GM08714 (cell line): ENCODE measurements around the gene FITM1.

Experiments
- H3K4me3 ChIP-seq: fragments of 200-500 bp; sonication (Bioruptor generic); 2 replicates; pipeline ENCODE4 v1.5.1; 2014; ENCODE audit warnings: mild to moderate bottlenecking, low read length, inconsistent platforms
- ZNF274 ChIP-seq: IDR thresholded peaks from 2 replicates; pipeline ENCODE4 v1.6.1; 2012; ENCODE audit warnings: mild to moderate bottlenecking, low read depth, low read length

The FITM1 gene

DNA sequence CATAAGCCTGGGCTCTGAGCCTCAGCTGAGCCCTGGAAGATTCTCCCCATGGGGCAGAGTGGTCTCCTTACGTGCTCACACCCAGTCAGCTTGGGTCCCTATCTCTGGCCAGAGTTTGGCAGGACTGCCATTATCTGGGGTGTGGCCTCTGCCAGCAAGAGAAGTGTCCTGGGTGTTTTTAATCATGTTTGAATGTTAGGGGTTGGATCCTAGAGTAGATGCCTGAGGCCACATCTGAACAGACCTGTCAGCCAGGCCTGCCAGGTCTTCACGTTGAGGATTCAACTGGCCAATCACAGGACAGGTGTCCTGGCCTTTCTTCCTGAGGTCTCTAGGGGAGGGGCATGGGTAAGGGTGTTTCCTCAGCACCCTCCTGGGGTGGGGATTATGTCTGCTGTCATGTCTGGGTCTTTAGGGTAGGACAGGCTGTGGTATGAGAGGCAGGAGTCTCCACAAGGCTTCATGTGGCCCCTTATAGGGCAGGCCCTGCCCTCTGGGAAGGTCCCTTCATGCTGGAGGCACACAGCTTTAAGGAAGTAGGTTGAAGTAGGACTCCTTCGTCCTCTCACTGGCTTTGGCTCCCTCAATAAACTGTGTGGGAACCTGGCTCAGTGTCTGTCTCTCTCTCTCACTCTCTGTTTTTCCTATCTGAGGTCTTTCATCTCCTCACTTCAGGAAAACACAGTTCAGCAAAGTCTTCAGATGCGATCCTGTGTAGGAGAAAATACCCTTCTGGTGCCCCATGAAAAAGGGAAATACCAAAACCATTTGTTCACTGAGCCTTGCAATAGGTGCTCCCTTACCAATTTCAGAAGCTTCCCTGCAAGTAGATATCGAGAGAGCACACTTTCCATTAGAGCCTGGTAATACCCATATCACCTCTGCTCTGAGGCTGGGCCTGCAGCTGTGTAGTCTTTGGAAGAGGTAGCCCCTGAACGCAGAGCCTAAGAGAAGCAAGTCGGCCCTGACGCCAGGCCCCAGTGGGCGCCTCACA is 6.7 kb upstream of the FITM1 start:
- no peak overlapping the region for H3K4me3 ChIP-seq
- no peak for TF ChIP-seq ZNF274

DNA sequence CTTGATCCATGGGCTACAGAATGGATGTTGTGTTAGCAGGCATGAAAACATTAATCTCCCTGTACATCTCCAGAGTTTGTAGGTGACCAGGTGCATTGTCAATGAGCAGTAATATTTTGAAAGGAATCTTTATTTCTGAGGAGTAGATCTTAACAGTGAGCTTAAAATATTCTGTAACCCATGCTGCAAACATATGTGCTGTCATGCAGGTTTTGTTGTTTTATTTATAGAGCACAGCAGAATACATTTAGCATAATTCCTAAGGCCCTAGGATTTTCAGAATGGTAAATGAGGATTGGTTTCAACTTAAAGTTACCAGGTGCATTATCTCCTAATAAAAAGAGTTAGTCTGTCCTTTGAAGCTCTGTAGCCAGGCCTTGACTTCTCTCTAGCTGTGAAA is 3.5 kb upstream of the FITM1 start:
- H3K4me3 ChIP-seq, result no peak overlapping the region
- TF ChIP-seq ZNF274, result no peak

- no peak overlapping the region for H3K4me3 ChIP-seq
- TF ChIP-seq ZNF274, result no peak
These were observed 2.8 kb upstream of the FITM1 start for GRCh38 chr14:24127673-24128072.

DNA sequence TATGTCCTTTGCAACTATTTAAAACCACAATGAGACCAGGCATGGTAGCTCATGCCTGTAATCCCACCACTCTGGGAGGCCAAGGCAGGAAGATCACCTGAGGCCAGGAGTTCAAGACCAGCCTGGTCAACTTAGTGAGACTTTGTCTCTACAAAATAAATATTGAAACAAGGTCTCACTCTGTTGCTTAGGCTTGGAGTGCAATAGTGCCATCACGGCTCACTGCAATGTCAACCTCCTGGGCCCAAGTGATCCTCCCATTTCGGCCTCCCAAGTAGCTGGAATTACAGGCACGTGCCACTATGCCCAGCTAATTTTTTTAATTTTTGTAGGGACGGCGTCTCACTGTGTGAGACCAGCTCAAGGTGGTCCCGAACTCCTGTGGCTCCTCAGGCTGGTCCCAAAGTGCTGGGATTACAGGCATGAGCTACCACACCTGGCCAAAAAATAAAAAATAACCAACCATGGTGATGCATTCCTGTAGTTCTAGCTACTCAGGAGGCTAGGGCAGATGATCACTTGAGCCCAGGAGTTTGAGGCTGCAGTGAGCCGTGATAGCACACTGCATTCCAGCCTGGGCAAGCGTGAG is 955 bp upstream of the FITM1 start:
- no peak overlapping the region for H3K4me3 ChIP-seq
- no peak for TF ChIP-seq ZNF274

GRCh38 chr14:24130717-24131548 is 474 bp downstream of the FITM1 start:
- TF ChIP-seq ZNF274, result no peak
- no peak overlapping the region for H3K4me3 ChIP-seq

DNA sequence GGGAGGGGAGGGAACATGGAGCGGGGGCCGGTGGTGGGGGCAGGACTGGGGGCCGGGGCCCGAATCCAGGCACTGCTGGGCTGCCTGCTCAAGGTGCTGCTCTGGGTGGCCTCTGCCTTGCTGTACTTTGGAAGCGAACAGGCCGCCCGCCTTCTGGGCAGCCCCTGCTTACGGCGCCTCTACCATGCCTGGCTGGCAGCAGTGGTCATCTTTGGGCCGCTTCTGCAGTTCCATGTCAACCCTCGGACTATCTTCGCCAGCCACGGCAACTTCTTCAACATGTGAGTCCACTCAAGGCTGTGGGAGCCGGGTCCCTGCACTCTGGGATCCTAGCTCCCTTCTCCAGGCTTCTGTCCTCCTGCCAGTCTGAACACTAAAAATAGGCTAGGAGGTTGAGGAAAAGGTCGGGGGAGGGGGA is 1.1 kb downstream of the FITM1 start:
- H3K4me3 ChIP-seq, result no peak overlapping the region
- no peak for TF ChIP-seq ZNF274

DNA sequence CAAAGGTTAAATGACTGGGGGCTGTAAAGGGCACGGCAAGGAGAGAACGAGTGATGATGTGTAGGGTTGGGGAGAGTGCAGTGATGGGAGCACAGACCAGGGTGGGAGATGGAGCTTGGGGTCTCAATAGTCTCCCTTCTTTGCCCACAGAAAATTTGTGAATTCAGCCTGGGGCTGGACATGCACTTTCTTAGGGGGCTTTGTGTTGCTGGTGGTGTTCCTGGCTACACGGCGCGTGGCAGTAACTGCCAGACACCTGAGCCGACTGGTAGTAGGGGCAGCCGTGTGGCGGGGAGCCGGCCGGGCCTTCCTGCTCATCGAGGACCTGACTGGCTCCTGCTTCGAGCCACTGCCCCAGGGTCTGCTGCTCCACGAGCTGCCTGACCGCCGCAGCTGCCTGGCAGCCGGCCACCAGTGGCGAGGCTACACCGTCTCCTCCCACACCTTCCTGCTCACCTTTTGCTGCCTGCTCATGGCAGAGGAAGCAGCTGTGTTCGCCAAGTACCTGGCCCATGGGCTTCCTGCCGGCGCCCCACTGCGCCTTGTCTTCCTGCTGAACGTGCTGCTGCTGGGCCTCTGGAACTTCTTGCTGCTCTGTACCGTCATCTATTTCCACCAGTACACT is 1.7 kb downstream of the FITM1 start:
- H3K4me3 ChIP-seq, result no peak overlapping the region
- TF ChIP-seq ZNF274, result no peak

GRCh38 chr14:24132976-24133375 is 2.5 kb downstream of the FITM1 start:
- no peak overlapping the region for H3K4me3 ChIP-seq
- TF ChIP-seq ZNF274, result no peak

DNA sequence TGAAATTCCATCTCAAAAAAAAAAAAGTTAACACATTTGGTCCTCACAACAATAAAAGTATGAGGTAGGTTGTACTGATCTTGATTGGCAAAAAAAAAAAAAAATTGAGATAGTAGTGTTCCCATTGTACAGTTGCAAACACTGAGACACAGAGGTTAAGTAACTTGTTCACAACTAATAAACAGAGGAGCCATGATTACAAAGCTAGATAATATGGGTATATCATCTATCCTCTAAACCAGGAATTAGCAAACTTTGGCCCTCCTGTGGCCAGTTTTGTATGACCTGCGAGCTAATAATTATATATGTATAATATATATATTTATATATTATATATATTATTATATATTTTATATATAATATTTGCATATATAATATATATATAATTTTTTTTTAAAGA is 3.3 kb downstream of the FITM1 start:
- no peak overlapping the region for H3K4me3 ChIP-seq
- no peak for TF ChIP-seq ZNF274

GRCh38 chr14:24135584-24135833 is 5.0 kb downstream of the FITM1 start:
- peak overlapping the region; percentile 57 for H3K4me3 ChIP-seq
- TF ChIP-seq ZNF274, result no peak

GRCh38 chr14:24135834-24136683 is 5.6 kb downstream of the FITM1 start, which contains the start of gene PSME1:
Gene PSME1 (plus strand): TSS chr14:24136194. CDS start chr14:24136263, 69 bp downstream.
- TF ChIP-seq ZNF274, result no peak
- peak within 1 kb of the TSS; percentile 69 for H3K4me3 ChIP-seq

DNA sequence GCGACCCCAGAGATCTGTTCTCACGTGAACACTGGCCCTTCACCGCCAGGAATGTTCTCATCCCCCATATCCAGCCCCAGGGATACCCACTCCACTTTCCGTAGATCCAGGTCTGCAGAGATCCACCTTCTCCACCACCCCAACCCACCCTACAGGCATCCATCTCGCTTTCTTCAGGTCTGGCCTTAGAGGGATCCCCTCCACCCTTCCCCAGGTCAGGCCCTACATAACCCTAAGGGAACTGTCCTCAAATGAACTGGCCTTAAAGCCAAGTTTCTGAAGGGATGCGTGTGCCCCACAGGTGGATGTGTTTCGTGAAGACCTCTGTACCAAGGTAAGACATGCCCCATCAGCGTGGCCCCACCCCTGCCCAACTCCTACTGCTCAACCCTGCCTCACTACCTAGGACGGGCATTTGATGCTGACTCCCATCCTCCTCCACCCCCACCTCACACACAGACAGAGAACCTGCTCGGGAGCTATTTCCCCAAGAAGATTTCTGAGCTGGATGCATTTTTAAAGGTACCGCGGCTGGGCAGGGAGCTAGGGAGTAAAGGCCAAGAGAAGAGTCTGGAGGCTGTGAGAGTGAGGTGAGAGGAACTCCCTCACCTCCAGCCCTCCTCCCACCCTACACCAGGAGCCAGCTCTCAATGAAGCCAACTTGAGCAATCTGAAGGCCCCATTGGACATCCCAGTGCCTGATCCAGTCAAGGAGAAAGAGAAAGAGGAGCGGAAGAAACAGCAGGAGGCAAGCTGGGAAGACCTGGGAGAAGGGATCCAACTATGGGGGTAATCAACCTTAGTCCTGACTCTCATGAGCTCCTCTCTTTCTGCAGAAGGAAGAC is 6.4 kb downstream of the FITM1 start:
- H3K4me3 ChIP-seq, result peak overlapping the region; percentile 69
- TF ChIP-seq ZNF274, result no peak
